G401.6 (cell line): ENCODE results near the gene SLCO2B1.

Source experiments
- FAIRE-seq: peaks from 2 replicates; lab custom pipeline; 2012; peaks lifted over from hg19 to GRCh38; lab: Jason Lieb, UNC

The SLCO2B1 gene

GRCh38 chr11:75254326-75254725, 103.4 kb downstream of the SLCO2B1 start:
- FAIRE-seq, result no peak
